NCI-H2029 (cell line): ENCODE data around the gene SPTBN5.

Experiments used
- DNase-seq: peaks from one replicate; lab custom pipeline; 2025; lab: John Stamatoyannopoulos, UW

The SPTBN5 gene

GRCh38 chr15:41903782-41904181 is 9.9 kb upstream of the SPTBN5 start:
- no peak for DNase-seq

- DNase-seq = no peak
Observed at GRCh38 chr15:41901431-41901830, 7.6 kb upstream of the SPTBN5 start.

- DNase-seq = no peak
Observed at GRCh38 chr15:41900526-41901380, 6.9 kb upstream of the SPTBN5 start.

GRCh38 chr15:41899854-41900442 is 6.1 kb upstream of the SPTBN5 start:
- no peak for DNase-seq

- no peak for DNase-seq
Observed at GRCh38 chr15:41897363-41897799, 3.5 kb upstream of the SPTBN5 start.

- DNase-seq = no peak
Observed at GRCh38 chr15:41896566-41896965, 2.7 kb upstream of the SPTBN5 start.

- no peak for DNase-seq
Observed at GRCh38 chr15:41895957-41896356, 2.1 kb upstream of the SPTBN5 start.

GRCh38 chr15:41895491-41895890 is 1.6 kb upstream of the SPTBN5 start:
- no peak for DNase-seq

GRCh38 chr15:41894791-41895463 is 1.1 kb upstream of the SPTBN5 start:
- peak; percentile 49 for DNase-seq

GRCh38 chr15:41894251-41894790 is 468 bp upstream of the SPTBN5 start:
- DNase-seq = no peak

- DNase-seq = peak; percentile 45
Observed at GRCh38 chr15:41892621-41893421, 1.0 kb downstream of the SPTBN5 start.

GRCh38 chr15:41891946-41892345 is 1.9 kb downstream of the SPTBN5 start:
- DNase-seq = peak; percentile 78

GRCh38 chr15:41891226-41891625 is 2.6 kb downstream of the SPTBN5 start:
- no peak for DNase-seq

GRCh38 chr15:41890050-41890690 is 3.7 kb downstream of the SPTBN5 start:
- DNase-seq = no peak

GRCh38 chr15:41888662-41889253 is 5.1 kb downstream of the SPTBN5 start:
- no peak for DNase-seq

GRCh38 chr15:41887893-41888292 is 6.0 kb downstream of the SPTBN5 start:
- DNase-seq = no peak

- no peak for DNase-seq
Observed at GRCh38 chr15:41887161-41887560, 6.7 kb downstream of the SPTBN5 start.

GRCh38 chr15:41886741-41887140 is 7.1 kb downstream of the SPTBN5 start:
- DNase-seq = no peak

- DNase-seq = no peak
Observed at GRCh38 chr15:41885841-41886240, 8.0 kb downstream of the SPTBN5 start.

- DNase-seq = no peak
Observed at GRCh38 chr15:41885321-41885720, 8.5 kb downstream of the SPTBN5 start.

GRCh38 chr15:41884458-41884857 is 9.4 kb downstream of the SPTBN5 start:
- no peak for DNase-seq
